ENCODE results near the gene SCAF1. TPM values are rescaled to one million over a fixed set of nuclear protein-coding genes. Genes with fewer than 3 reads are reported as not detected.

Gene SCAF1, protein sequence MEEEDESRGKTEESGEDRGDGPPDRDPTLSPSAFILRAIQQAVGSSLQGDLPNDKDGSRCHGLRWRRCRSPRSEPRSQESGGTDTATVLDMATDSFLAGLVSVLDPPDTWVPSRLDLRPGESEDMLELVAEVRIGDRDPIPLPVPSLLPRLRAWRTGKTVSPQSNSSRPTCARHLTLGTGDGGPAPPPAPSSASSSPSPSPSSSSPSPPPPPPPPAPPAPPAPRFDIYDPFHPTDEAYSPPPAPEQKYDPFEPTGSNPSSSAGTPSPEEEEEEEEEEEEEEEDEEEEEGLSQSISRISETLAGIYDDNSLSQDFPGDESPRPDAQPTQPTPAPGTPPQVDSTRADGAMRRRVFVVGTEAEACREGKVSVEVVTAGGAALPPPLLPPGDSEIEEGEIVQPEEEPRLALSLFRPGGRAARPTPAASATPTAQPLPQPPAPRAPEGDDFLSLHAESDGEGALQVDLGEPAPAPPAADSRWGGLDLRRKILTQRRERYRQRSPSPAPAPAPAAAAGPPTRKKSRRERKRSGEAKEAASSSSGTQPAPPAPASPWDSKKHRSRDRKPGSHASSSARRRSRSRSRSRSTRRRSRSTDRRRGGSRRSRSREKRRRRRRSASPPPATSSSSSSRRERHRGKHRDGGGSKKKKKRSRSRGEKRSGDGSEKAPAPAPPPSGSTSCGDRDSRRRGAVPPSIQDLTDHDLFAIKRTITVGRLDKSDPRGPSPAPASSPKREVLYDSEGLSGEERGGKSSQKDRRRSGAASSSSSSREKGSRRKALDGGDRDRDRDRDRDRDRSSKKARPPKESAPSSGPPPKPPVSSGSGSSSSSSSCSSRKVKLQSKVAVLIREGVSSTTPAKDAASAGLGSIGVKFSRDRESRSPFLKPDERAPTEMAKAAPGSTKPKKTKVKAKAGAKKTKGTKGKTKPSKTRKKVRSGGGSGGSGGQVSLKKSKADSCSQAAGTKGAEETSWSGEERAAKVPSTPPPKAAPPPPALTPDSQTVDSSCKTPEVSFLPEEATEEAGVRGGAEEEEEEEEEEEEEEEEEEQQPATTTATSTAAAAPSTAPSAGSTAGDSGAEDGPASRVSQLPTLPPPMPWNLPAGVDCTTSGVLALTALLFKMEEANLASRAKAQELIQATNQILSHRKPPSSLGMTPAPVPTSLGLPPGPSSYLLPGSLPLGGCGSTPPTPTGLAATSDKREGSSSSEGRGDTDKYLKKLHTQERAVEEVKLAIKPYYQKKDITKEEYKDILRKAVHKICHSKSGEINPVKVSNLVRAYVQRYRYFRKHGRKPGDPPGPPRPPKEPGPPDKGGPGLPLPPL
- 11.9 and 12.8 TPM in 2 replicates for polyA plus RNA-seq
- 24.8 and 30.4 TPM in 2 replicates for polyA minus RNA-seq

GRCh38 chr19:49641688-49642491 is at the start of gene SCAF1:
Gene SCAF1 (plus strand): TSS chr19:49642209. CDS start chr19:49645027, 2,818 bp downstream.
- H3K79me2 ChIP-seq (replicated peaks; ENCODE audit: insufficient read depth, low read length): peaks cover 25% of the 10 kb centered on the region
- H3K4me3 ChIP-seq (ENCODE audit: low read length): peak within 1 kb of the TSS; percentile 76
- no peaks in the 10 kb centered on the region for H3K9me2 ChIP-seq (ENCODE audit: insufficient read depth, low read length)
- H3K27ac ChIP-seq (ENCODE audit: low read length): peak within 1 kb of the TSS; percentile 90
- H3K27me3 ChIP-seq (ENCODE audit: insufficient read depth, low read depth, low read length): no peaks in the 10 kb centered on the region
- peak within 1 kb of the TSS; percentile 69 for H2AFZ ChIP-seq (ENCODE audit: low read depth, low read length)
- peaks cover 5% of the 10 kb centered on the region for H3F3A ChIP-seq (ENCODE audit: insufficient read depth, low read length, poor library complexity, severe bottlenecking)
- peak within 1 kb of the TSS; percentile 98 for H3K9ac ChIP-seq (ENCODE audit: low read length)
- H3K9me3 ChIP-seq (ENCODE audit: low read length): no peaks in the 10 kb centered on the region
- no peaks in the 10 kb centered on the region for H4K20me1 ChIP-seq (ENCODE audit: insufficient read depth)
- TF ChIP-seq, protein P1, sequence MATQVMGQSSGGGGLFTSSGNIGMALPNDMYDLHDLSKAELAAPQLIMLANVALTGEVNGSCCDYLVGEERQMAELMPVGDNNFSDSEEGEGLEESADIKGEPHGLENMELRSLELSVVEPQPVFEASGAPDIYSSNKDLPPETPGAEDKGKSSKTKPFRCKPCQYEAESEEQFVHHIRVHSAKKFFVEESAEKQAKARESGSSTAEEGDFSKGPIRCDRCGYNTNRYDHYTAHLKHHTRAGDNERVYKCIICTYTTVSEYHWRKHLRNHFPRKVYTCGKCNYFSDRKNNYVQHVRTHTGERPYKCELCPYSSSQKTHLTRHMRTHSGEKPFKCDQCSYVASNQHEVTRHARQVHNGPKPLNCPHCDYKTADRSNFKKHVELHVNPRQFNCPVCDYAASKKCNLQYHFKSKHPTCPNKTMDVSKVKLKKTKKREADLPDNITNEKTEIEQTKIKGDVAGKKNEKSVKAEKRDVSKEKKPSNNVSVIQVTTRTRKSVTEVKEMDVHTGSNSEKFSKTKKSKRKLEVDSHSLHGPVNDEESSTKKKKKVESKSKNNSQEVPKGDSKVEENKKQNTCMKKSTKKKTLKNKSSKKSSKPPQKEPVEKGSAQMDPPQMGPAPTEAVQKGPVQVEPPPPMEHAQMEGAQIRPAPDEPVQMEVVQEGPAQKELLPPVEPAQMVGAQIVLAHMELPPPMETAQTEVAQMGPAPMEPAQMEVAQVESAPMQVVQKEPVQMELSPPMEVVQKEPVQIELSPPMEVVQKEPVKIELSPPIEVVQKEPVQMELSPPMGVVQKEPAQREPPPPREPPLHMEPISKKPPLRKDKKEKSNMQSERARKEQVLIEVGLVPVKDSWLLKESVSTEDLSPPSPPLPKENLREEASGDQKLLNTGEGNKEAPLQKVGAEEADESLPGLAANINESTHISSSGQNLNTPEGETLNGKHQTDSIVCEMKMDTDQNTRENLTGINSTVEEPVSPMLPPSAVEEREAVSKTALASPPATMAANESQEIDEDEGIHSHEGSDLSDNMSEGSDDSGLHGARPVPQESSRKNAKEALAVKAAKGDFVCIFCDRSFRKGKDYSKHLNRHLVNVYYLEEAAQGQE (IDR thresholded peaks at IDR 0.05; ENCODE audit: borderline replicate concordance): no peak
- TF ChIP-seq POLR2AphosphoS5 (IDR thresholded peaks at IDR 0.05): peak; percentile 75
- TF ChIP-seq EP300 (conservative IDR thresholded peaks at IDR 0.05; ENCODE audit: poor library complexity, severe bottlenecking): peak; percentile 68
- TF ChIP-seq, protein P2, sequence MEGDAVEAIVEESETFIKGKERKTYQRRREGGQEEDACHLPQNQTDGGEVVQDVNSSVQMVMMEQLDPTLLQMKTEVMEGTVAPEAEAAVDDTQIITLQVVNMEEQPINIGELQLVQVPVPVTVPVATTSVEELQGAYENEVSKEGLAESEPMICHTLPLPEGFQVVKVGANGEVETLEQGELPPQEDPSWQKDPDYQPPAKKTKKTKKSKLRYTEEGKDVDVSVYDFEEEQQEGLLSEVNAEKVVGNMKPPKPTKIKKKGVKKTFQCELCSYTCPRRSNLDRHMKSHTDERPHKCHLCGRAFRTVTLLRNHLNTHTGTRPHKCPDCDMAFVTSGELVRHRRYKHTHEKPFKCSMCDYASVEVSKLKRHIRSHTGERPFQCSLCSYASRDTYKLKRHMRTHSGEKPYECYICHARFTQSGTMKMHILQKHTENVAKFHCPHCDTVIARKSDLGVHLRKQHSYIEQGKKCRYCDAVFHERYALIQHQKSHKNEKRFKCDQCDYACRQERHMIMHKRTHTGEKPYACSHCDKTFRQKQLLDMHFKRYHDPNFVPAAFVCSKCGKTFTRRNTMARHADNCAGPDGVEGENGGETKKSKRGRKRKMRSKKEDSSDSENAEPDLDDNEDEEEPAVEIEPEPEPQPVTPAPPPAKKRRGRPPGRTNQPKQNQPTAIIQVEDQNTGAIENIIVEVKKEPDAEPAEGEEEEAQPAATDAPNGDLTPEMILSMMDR (IDR thresholded peaks at IDR 0.05; ENCODE audit: poor library complexity, severe bottlenecking): no peak
- no peak for TF ChIP-seq RAD21 (conservative IDR thresholded peaks at IDR 0.05)
- peak; percentile 37 for TF ChIP-seq MXI1 (conservative IDR thresholded peaks at IDR 0.05; ENCODE audit: poor library complexity, severe bottlenecking)
- TF ChIP-seq EZH2 (IDR thresholded peaks at IDR 0.05; ENCODE audit: borderline replicate concordance, insufficient read depth, low read length, poor library complexity, severe bottlenecking): no peak
- TF ChIP-seq TAF1 (IDR thresholded peaks at IDR 0.05; ENCODE audit: low read depth): no peak
- TF ChIP-seq SMC3 (conservative IDR thresholded peaks at IDR 0.05; ENCODE audit: poor library complexity): no peak
- H3K4me2 ChIP-seq (ENCODE audit: low read length): peak within 1 kb of the TSS; percentile 90
- no peaks in the 10 kb centered on the region for H3K36me3 ChIP-seq (ENCODE audit: insufficient read depth, low read length)
